GM19240 (cell line): ENCODE measurements around the gene BABAM2.
"Not testable (repeated sequence)": the region's sequence is repeated elsewhere in the genome, so short reads cannot be mapped to it uniquely, and the experiment has no call there.

Experiments
- DNase-seq: peaks from one replicate; pipeline ENCODE4 v3.0.0; 2011; ENCODE audit warnings: low spot score; ENCODE audit not compliant: insufficient read length

Gene BABAM2

GRCh38 chr2:28371728-28372127 is 481.2 kb downstream of the BABAM2 start:
- DNase-seq: not testable (repeated sequence)

DNA sequence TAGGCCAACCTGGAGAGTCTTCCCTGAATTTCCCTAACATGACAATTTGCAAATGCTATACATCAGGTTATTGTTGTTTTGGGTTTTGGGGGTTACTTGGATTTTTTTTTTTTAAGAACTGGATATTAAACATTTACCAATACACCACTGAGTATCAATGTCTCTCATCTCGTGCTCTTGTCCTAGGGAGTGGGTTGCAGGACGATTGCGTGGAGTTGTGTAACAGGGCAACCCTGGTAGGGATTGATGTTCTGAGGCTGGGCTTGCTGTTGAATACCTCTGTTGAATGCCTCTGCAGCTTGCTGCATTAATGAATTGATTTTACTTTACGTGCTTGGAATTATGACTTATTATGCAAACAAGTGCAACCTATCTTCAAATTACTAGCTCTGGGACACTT is 483.3 kb downstream of the BABAM2 start:
- no peak for DNase-seq

GRCh38 chr2:28374331-28374730 is 483.8 kb downstream of the BABAM2 start:
- no peak for DNase-seq

GRCh38 chr2:28375236-28375635 is 484.7 kb downstream of the BABAM2 start:
- no peak for DNase-seq

GRCh38 chr2:28375742-28376631 is 485.5 kb downstream of the BABAM2 start:
- DNase-seq: no peak

DNA sequence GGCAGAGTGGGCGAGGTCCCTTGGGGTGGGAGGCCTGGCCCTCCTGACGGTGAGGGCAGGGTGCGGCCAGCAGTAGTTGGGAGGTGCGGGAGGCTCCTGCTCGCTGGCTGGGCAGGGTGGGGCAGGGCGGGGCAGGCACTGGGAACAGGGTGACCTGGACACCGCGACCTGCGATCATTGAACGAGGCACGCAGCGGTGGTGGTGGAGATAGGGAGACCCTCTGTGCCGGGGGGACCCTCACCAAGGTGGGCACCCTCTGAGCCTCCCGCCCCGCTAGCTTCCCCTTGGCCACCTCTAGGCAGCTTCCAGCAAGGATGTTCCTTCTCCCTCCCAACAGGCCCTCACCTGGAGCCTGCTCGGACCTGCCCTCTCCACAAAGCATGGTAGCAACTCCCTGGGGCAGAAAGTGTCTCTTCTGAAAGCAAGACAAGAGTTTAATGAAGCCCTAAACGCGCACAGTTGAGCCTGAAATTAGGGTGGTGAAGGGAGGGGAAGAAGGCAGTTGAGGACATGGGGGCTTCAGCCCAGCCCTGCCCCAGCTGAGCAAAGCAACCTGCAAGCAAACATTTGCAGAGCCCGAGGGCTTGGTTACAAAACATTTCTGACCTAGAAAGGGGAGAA is 486.8 kb downstream of the BABAM2 start:
- no peak for DNase-seq

DNA sequence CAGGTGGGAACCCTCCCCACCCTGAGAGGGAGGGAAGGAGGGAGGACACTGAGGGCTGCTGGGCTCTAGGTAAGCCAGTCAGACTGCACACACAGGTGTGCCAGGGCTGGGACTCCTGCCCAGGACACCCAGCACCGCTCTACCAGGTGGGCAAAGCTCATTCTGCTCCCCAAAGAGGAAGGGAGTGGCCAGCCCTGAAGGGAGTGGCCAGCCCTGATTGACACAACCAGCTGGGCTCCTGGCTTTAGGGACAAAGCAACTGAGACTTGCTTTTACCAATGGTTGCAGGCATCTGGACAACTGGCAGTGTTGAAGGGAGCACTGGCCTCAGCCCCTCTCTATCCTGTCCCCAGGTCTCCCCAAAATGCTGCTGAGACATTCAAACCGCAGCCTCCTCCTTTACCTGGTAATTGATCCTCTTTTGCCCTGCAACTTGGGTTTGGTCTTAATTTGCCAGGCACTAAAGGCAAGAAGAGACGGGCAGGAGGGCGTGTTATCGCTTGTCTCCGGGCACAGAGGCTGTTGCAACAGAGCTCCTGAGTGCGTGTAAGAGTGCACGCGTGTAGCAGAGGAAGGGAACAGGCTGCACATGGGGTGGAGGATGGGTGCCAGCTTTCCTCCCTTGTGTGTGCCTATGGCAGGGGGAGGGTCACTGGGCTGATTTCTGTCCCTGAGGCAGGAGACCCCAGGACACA is 487.6 kb downstream of the BABAM2 start:
- no peak for DNase-seq

- no peak for DNase-seq
Measured at GRCh38 chr2:28378679-28379584, 488.4 kb downstream of the BABAM2 start.

- DNase-seq: no peak
Measured at GRCh38 chr2:28380219-28380618, 489.7 kb downstream of the BABAM2 start.

DNA sequence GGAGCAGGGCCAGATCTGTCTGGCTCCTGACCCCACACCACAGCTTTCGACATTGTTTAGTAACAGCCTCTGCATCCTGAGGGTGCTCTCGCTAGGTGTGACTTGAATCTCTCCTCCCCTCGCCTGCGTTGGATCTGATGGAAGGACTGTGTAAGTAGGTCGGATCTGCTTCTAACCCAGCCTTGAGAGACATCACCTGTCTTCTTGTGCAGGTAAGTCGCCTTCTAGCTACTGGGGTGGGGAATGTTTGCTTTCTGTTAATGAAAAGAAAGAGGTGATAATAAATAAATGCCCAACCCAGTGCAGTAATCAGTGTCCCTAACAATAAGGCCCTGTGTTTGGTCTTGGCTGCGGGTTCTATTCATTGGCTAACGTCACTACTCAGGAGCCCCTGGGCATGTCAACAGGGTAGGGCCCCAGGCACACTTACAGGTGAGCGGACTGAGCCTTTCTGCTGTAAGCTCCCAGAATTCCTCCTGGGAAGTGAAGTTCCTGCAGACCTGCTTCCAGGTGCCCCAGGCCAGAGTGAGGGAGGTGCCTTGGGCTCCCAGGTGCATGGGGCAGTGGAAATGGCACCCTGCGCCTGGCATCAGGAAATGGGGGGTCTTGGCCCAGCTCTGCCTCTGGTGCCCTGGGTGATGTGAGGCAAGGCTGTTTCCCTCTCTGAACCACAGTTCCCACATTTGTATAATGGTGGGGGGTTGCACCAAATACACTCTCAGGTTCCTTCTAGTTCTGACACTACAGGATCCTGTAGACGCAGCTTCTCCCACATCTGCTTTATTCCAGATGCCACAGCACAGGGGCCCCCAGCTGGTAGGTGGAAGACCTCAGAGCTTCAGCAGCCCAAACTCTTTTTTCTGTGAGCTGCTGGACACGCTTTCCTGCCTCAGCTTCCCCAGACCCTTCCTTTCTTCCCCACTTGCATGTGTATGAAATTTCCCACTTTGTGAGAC is 491.0 kb downstream of the BABAM2 start:
- DNase-seq: no peak

DNA sequence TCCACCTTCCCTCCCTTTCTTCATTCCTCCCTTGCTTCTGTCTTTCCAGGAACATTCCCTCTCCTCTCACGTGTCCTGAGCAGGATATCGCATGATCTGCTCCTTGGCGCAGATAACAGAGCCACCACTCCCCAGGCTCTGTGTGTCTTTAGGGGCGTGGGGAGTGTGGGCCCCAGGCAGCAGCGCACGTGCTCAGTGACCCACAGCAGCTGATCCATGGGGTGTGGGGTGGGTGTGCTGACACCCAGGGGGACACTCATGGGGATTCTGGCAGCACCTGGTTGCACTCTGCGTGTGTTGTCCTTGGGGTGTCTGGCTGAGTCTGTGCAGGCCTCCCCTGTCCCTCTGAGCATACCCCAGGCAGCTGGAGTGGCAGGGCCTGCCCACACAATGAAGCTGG is 492.2 kb downstream of the BABAM2 start:
- DNase-seq: no peak

DNA sequence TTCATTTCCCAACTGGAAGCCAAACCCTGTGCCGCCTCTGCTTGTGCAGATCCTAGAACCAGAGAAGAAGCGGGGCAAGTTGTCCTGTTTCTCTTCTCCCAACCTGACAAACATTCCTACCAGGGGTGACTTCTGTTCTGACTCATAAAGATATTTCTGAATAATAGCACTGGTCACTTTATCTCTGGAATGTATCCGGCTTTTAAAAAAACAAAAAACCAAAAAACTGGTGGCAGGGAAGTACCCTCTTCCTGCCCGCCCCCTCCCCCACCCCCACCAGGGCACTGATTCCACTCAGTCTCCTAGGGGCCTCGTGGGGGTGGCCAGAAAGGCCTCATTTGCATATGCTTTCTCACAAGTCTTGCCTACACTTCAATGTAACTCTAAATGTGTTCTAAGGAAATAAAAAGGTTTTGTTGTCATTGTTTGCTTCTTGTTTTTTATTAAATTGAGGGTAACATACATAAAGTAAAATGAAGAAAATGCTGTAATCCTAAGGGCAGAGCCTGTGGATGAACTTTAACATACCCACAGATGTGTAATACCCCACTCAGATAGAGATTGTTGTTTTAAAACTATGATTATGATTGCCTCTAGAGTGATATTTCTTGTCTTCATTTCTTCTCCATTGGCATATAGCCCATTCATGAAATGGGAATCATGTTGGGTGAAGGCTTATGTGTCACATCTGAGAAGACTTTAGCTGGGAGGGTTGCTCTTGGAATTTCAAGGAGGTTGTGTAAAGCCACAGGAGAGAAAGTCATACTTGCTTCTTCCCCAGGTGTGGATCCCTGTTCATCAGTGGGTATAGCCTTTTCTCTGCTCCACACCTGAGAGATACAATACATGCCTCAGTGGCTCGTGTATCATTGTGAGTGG is 496.8 kb downstream of the BABAM2 start:
- no peak for DNase-seq
